Fibroblast of skin of back (primary cell): ENCODE measurements around the gene DTNBP1.

Experiments used
- DNase-seq: peaks from one replicate; pipeline ENCODE4 v3.0.0-alpha.2; 2013

DTNBP1 gene

DNA sequence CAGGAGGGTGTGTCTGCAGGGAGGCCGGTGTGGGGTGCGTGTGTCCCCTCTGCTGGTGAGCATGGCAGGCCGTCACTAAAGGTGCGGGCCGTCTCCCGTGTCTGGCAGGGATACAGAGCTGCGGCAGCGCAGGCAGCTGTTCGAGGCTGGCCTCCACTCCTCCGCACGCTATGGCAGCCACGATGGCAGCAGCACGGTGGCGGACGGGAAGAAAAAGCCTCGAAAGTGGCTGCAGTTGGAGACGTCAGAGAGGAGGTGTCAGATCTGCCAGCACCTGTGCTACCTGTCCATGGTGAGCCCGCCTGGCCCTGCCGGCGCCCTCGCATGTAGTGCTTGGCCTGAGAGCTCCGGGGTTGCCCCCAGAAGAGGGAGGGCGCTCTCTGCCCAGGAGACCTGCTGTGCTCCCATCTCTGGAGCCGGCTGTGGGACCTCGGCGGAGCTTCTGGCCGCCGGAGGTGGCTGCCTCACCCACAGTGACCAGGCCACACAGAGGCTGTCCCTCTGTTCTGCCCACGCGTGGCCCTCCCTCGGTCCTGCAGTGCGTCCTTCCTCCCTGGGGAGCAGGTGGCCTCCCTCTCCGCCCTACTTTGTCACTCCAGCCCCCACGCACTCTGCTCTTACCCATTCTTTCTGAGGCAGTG lies 149.6 kb downstream of the DTNBP1 start:
- DNase-seq: no peak

DNA sequence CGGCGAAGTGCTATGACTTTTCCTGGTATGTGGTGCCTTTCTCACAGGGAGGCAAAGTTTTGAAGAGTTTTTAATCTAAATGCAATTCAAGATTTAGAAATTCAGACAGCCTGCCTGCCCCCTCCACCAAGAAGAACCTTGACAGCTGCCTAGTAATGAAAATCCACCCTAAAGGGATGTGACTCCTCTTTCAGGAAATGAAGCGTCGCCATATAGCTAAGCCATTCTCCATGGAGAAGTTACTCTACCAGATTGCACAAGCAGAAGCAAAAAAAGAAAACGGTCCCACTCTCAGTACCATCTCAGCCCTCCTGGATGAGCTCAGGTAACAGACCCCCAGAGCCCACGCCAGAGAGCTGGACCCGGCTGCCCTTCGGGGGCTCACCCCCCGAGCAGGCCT lies 150.1 kb downstream of the DTNBP1 start:
- DNase-seq: no peak

DNA sequence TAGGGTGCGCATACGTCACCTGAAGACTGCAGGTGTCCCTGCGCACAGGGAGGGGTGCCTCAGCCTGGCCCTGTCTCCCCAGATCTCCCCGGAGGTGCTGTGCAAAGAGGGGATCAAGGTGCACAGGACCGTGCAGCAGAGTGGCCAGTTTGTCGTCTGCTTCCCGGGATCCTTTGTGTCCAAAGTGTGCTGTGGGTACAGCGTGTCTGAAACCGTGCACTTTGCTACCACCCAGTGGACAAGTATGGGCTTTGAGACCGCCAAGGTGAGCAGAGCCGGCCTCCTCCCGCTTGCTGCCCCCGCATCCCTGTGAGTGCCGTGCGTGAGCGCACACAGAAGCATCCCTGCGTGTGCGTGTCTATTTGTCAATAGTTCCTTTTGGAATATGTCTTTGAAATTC lies 150.7 kb downstream of the DTNBP1 start:
- no peak for DNase-seq

DNA sequence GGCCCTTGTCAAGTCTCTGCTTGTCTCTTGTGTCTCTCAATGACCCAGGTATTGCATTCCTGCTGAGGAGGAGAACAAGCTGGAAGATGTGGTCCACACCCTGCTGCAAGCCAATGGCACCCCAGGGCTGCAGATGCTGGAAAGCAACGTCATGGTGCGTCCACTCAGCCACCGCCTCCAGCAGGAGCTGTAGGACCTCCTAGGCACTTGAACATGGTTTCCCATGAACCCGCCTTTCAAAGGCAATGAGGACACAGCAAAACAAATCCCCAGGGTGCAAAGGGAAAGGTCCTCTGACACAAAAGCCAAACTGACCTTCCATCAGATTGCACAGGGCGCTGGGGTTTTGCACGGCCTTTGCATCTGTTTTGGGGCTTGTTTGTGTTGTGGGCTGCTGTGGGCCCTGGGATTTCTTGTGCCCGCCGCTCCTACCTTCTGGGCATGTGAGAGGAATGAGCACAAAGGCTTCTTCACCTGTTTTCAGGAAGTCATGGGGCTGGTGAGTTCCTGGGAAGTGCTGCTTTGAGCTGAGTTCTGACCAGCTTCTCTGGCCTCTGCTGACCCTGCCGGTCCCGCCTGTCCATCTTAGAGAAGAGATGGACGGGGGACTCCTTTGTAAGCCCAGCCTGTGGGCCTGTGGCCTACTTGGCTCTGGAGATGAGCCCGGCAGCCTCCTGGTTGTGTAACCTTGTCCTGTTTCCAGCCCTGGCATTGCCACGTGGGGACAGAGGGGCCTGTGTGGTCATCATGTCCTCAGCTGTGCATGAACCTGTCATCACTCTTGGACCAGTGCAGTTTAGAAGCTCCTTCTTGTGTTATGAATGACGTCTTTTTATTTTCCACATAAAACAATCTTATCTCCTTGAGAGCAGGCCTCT lies 151.3 kb downstream of the DTNBP1 start:
- DNase-seq: no peak

DNA sequence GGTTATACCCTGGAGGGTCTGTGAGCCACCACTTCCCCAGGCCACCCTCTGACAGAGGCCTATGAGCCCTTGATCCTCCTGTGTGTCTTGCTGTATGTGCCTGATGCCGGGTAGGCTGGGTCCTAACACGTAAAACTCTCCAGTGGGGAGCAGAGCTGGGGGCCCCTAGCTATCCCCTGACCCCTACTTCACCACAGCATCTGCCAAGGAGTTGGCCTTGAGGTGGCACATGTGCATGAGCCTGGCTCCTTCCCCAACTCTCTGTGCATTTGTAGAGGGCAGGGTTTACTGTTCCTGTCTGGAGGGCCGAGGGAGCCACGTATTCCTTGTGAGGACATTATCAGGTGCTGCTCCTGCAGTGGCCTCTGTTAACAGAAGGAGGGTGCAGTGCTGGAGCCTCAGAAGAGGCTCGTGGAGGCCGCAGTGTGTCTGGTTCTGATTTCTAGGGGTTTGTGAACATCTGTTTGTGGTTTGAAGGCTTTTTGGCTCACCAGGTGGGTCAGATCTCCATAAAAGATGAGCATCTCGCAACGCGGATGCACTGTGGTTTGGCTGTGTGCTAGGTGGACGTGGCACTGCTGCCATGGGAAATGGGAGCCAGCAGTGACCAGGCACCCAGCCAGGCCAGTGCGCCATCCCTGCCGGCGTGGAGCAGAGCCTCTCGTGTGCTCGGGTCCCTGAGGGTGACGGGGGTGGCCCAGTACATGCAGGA lies 152.1 kb downstream of the DTNBP1 start:
- DNase-seq: no peak

DNA sequence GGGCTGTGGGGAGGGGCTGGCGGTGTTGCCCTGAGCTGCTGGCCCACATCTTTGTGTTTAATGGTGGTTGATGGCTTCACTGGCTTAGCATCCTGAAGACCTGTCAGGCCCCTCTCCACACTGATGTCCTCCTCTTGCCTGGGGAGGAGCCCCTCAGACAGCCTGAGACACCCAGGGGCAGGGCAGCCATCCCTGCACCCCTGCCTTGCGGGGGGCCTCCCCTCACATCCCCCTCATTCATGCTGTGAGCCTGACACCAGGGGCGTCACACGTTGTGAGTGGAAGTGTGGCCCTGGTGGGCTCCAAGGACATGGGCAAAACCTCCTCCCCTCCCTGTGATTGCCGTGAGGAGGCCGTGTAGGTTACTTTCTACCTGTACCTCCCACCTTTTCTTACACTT lies 152.7 kb downstream of the DTNBP1 start:
- DNase-seq: no peak

DNA sequence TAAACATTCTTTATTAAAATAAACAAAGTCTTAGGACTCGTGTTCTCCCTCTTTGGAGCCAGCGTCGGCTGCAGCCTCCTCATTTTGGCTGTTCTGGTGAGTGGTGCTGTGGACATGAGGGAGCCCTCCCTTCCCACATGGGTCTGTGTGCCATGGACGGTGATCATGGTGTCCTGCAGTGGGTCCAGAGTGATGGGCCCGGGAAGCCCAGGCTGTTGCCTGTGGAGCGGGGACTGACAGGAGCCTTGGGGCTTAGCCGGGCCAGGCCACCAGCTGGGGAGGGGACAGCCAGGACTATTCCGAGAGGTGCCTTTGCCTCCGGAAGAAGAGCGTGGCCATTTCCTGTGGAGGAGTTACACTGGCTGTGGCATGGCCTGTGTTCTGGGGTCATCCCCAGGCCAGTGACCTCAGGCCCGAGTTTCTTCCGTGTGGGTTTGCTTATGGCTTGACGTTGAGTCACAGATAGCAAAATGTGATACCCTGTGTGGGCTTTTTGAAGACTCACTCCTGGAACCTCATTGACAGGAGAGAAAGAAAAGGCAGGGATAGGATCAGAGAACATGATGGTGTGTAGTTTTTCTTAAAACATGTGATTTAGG lies 153.4 kb downstream of the DTNBP1 start:
- no peak for DNase-seq

DNA sequence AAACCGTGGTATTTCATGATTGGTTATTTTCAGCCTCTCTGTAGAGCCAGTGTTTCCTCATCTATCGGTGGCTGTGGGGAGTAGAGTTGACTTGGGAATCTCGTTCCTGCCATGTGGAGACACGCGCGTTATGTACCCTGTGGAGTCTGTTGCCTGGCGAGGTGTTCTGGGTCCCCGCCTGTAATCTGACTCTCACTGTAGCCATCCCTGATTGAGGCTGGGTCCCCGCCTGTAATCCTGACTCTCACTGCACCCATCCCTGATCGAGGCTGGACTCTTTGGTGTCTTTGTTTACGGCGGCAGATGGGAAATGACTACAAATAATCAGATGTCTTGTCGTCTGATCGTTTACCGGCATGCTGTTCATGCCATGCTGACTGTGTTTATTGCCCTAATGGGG lies 153.9 kb downstream of the DTNBP1 start:
- DNase-seq: no peak

DNA sequence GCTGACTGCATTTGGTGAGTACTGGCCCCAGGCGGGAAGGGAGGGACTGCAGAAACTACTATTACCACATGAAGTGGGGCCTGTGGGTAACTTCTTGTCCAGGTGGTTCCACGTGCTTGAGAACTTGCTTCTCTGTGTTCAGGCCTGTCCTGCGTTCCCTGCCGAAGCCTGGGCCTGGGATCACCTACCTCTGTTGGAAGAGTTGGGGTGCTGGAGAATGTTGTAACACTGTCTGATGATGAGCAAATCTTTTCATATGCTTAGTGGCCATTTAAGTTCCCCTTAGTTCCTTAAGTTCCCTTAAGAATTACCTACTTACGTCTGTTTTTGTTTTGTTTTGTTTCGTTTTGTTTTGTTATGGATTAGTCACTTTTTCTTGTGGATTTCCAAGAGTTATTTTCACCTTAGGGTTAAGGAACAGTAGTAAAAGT lies 154.4 kb downstream of the DTNBP1 start:
- DNase-seq: no peak

DNA sequence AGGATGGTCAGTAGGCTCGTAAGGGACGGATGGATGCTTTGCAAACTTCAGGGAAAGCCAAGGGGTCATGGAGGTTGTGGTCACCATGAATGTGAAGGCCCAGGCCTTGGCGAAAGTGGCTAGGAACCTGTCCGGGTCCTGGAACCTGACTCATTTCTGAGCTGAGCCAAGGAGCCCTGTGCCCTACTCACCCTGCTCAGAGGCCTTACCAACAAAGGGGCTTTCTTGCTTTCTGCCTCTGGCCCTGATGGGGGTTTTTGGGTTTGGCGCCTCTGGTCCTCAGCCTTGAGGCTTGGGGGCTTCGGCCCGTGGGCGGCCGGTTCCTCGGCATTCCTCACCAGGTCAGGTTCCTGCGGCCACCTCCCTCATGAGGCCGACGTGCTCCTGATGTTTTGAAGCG lies 155.1 kb downstream of the DTNBP1 start:
- no peak for DNase-seq

DNA sequence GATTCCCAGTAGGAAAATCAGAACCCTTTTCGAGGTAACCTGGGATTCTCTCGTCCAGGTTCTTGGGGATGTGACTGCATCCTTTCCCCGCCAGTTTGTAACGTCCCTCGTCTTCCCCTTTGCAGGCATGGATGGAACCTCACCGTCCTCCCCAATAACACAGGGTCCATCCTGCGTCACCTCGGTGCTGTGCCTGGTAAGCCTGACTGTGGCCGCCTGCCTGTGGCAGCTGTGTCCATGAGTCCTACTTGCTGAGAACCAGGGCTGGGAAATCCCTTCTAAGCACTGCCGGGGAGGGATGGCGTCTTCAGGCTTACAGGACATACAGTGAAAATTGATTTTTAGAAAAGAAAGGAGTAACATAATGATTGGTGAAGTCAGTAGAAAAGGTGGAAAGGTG lies 155.6 kb downstream of the DTNBP1 start:
- no peak for DNase-seq

DNA sequence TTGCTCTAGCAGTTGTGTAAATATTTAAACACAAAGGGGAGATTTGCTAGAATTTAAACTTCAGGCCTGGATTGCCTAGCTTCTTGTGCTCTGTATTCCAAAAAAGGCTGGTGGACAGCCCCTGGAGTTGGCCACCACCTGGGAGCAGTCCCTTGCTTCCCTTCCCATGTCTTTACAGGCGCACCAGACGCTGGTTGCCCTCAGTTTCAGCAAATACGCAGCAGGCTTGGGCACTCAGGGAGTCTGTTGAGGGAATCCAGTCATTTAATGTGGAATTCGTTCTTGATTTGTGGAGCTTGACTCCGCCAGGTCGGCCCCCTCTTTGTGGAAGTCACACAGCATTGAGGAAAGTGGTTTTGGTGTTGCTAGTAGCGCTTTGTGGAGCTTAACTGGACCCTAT lies 156.8 kb downstream of the DTNBP1 start:
- DNase-seq: no peak

DNA sequence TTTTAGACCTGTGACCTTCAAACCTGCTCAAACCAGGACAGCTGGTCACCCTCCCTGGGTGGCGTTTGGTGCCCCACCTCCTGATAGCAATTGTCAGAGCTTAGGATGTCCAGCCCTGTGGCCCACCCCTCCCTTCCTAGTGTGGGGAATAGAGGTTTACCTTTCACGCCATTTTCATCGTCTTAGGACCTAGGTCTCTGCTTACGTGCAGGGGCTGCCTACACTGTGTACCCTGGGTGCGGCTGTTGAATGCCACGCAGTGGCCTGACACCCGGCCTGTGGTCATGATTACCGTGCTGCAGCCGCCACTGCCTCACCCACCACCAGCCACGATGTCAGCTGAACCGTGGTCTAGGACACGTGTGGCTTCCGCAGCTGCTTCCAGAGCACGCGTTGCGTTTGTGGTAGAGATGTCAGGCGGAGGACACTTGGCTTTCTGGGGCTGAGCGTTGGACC lies 157.3 kb downstream of the DTNBP1 start:
- no peak for DNase-seq

DNA sequence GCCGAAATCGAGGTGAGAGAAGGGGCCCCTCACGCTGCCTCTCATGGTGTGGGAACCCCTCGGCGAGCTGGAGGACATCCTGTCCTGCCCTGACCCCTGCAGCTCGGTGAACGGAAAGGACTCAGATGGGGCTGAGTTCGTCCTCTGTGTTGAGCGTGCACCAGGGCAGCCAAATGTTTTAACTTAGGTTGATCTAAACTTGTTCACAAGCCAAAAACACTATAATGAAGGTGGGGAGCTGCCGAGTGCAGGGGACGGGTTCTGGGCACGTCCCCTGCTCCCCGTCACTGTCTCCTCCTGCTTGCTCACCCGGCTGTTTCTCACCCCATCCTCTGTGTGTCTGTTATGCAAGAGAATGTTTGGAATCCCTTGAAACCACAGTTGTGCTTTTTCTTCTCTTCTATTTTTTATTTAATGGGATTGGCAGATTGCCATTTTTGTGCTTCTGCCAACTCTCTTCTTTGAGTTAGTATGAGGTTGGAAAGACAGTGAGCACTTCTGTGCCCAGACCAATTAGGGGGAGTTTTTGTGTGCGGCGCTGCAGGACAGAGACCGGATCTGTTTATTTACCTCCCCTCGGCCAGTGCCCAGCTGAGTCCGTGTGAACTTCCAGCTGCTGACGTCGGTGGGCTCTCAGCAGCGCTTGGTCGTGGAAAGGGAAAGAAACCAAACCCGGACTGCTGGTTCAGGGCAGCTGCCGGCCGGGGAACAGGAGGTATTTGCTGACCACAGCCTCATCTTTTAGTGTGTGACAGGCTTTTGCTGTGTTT lies 158.1 kb downstream of the DTNBP1 start:
- DNase-seq: peak; percentile 97

DNA sequence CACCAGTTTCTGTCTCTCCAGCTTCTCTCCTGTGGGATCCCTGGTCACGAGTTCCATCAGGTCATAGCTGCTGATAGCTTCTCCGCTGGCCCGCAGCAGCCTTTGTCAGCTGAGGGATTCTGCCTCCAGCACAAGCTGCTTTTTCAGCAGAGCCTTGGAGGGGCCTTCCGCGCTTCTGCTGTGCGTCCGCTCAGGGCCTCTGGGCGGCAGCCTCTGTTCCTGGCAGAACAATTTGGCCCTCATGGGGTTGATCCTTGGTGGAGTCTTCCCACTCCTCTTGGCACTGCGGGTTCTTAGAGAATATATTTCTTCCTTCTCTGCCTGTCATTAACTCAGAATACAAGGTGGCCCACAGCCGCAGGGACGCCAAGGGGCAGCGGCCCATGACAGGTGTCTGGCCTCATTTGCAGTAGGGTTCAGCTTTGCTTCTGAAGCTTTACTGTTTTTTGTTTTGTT lies 158.8 kb downstream of the DTNBP1 start:
- peak; percentile 13 for DNase-seq

DNA sequence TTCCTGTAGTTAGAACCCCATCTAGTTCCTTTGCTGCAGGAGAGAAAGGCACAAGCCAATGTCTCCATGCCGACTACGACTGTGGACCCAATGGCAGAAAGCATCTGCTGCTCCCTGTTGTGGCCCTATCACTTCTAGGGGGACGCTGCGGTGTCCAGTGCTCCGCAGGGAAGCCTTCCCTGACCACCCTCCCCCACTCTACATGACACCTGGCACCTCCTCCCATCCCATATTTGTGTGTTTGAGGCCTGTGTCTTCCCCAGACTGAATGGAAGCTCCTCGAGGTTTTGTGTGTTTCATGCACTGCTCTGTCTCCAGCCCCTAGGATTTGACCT lies 159.5 kb downstream of the DTNBP1 start:
- DNase-seq: no peak

DNA sequence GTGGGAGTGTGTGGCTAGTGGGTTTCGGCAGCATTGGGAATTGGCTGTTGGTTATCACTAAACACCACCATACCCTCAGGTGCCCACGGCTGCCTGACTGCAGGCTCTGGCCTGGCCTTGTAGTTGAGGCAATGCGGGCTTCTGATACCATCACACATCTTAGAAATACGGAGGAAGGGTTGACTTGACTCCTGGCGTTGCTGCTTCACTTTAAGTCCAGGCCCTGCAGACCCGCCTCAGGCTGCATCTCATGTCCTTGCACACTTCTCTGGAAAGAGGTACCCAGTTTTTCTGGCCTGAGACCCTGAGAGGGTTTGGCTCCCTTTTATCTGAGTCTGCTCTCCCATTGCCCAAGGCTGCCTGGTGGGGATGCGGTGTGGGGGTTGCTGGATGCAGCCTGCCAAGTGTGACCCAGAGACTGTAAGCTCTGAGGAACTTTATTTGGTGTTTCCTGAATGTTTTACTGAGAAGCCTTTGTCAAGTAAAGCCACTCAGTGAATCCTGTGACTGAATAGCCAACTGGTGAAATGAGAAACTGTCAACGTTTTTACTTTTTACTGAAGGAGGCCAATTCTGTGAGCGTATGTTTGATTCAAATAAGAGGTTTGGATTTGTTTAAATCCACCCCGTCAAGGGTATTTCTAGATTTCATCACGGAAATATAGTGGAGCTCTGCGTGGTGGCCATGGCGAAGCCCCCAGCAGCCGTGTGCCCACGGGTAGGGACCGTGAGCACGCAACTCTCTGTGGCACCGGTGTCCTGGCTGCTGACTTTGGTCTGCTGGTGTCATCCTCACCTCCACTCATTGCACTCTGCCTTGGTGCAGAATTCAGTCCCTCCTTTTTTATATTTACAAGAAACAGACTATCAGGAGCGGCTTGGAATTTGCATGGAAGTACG lies 160.1 kb downstream of the DTNBP1 start:
- no peak for DNase-seq

DNA sequence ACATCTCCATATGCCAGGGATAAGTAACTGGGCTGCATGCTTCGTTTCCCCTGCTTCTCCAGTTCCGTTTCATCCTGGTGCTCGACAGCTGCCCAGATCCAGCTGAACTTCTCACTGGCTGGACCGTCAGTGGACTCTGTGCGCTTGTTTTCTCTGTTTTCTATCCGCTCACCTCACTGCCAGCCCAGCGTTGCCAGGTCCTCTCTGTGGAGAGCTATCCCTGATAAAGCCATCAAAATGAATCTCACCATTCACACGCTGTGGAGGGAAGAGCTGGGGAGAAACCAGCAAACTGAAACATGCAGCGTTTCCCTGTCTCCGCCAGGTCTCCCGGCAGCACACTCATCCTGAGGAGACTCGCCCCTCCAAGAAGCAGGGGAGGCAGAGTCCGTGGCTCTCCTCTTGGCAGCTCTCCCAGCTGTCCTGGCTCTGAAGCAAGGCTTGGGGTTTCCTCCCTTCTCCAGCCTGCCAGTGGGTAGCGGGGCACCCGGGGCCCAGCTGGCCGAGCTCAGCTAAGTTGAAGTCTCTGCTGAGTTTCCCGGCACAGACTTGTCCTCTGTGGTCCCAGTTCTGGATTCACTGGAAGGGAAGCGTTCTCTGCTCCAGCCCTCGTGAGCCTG lies 160.9 kb downstream of the DTNBP1 start:
- DNase-seq: peak; percentile 63

DNA sequence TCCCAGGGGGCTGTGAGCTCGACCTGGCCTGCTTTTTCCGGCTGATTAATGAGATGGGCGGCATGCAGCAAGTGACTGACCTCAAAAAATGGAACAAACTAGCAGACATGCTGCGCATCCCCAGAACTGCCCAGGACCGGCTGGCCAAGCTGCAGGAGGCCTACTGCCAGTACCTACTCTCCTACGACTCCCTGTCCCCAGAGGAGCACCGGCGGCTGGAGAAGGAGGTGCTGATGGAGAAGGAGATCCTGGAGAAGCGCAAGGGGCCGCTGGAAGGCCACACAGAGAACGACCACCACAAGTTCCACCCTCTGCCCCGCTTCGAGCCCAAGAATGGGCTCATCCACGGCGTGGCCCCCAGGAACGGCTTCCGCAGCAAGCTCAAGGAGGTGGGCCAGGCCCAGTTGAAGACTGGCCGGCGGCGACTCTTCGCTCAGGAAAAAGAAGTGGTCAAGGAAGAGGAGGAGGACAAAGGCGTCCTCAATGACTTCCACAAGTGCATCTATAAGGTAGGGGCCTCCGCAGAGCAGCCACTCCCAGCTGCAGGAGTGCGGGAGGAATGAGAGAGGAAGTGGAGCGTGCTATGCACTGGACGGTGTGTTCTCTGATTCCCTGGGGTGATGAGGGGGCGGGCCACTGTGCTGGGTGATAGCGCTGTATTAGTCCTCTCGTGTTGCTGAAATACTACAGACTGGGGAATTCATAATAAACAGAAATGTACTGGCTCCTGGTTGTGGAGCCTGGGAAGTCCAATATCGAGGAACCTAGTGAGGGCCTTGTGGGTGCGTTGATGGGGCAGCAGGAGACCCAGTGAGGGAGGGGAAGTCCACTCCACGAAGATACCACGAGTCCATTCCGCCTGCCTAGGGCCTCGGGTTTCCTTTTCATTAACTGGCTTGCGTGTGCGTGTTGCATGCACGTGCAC lies 161.7 kb downstream of the DTNBP1 start:
- no peak for DNase-seq
